SK-N-MC (cell line): Measurements from ENCODE around the gene ADPRS.

Experiments
- EZH2 ChIP-seq: fragments of 200-600 bp; sonication (generic); IDR thresholded peaks from one replicate; pipeline ENCODE4 v1.6.1; 2017; ENCODE audit warnings: antibody characterized with exemption
- FOXP2 ChIP-seq: optimal IDR thresholded peaks from 2 replicates; pipeline ENCODE3; 2011; ENCODE audit warnings: mild to moderate bottlenecking, moderate library complexity; ENCODE audit not compliant: insufficient read depth; ENCODE audit errors: extremely low read length, control extremely low read depth
- POLR2AphosphoS5 ChIP-seq: IDR thresholded peaks from 2 replicates; pipeline ENCODE4 v1.6.1; 2012; ENCODE audit warnings: mild to moderate bottlenecking, low read depth, low read length, borderline replicate concordance

GRCh38 chr1:36101546-36101945, 12.9 kb downstream of the ADPRS start:
- TF ChIP-seq EZH2 = no peak
- TF ChIP-seq POLR2AphosphoS5 = no peak
- TF ChIP-seq FOXP2 = no peak
